Stimulated activated CD4-positive, alpha-beta T cell treated with anti-CD3 and anti-CD28 coated beads, TNF-alpha, amount 100 ng/mL, for 4 hours (primary cell): ENCODE data around the gene SIK1.
"Not testable (repeated sequence)": the region's sequence is repeated elsewhere in the genome, so short reads cannot be mapped to it uniquely, and the experiment has no call there.

Experiments
- DNase-seq, 3 experiments: peaks; one replicate each; pipeline ENCODE4 v3.0.0-alpha.2; 2020; ENCODE audit warnings: low read depth in 3 of 3

Gene SIK1

DNA sequence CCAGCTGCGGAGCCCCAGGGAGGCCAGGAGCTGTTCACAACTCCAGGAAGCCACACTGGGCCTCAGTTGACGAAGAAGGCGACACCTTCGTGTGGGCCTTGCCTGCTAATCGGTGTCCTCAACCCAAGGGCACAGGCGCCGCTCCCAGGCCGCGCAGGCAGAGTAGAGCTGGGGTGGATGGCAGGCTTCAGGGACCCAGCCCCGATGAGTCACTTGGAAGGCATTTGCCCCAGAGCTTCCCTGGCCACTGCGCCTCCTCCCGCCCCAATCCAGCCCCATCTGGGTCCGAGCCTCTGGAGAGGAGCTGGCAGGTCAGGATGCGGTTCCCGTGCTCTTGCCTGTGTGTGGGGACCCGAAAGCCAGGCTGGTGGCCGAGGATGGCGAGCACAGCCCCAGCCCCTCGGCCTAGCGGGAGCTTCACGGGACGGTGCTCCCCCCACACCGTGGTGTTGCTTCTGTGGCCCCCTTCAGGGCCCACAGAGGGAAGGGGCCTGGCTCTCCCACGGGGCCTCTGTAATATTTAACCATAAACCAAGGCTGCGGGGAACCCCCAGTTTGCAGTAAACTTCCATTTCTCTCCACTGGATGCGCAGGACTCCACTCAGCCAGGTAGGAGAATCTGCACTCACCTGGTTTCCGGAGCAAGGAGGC, 30.0 kb downstream of the SIK1 start:
- not testable (repeated sequence) for DNase-seq

DNA sequence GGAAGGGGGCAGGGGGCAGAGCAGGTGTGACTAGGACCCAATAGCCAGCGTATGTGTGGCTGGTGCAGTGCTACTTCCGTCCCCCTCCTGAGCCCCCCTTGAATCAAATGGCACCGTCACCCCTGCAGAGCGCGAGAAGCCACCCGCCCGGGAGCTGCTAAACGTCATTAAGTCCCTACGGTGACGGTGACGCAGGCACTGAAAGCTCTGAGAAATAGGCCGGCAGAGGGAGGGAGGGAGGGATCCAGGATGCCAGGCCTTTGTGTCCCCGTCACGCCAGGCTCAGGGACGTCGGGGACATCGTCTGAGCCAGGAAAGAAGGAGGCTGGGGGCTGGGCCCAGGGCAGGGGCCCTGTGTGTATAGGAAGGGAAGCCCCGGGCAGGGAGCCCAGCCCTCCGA, 43.6 kb downstream of the SIK1 start:
- DNase-seq: not testable (repeated sequence)

DNA sequence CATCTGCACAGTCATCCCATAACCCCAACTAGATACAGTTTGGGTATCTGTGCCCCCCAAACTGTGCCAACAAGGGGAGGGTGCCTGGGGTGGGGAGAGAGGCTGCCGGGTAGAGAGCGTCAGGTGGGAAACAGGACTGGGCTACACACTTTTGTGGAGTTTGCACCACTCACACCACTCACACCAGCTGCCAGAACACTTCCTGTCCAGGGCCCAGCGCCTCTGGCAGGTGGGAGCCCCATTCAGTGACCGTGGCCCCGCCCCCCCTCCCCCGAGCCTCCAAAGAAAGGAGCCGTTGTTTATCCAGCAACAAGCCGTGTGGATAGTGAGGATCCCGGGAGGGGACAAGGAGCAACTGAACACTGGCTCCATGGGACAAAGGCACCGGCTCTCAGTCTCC, 44.0 kb downstream of the SIK1 start:
- not testable (repeated sequence) for DNase-seq

DNA sequence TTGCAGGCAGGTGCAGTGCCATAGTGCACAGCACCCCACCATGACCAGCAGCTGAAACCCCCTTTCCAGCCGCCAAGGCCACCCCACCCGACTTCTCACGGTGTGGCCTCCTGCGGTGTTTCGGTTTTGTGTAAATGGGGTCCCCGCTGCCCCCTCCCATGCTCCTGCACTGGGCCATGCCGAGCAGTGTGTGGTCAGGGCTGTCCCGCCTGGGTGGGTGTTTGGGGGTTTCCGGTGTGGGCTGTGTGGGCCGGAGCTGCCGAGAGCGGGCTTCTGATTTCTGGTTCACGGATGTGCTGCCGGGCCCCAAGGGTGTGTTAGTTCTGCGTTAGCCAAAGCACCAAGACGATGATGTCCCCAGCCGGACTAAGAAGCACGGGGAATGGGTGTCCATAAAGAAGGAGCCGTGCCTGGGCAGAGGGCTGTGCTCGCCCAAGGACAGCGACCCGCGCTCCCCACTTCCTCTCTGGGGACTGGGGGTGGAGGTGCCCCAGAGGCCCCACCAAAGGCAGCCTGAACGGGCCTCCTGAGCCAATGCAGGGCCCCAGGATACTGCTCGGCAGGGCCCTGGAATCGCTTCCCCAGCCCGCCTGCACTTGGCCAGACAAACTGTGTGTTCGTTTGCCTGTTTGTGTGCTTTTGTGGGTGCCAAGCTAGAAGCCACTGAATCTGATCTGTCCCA, 45.9 kb downstream of the SIK1 start:
- not testable (repeated sequence) for DNase-seq

DNA sequence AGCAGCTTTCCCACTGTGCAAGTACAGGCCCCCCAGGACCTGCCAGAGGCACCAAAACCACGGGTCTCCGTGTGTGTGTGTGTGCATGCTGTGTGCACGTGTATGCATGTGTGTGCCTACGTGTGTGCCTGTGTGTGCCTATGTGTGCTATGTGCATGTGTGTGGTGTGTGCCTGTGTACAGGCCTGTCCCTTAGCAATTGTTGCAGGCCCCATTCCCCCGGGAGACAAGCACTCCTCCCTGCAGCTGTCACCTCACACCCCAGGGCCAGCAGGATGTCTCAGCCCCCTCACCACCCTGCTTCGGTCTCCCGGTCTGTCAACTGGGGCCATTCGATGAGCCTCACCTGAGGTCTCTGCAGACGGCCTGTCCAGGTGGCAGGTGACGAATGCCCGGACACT, 46.6 kb downstream of the SIK1 start:
- DNase-seq: not testable (repeated sequence)

DNA sequence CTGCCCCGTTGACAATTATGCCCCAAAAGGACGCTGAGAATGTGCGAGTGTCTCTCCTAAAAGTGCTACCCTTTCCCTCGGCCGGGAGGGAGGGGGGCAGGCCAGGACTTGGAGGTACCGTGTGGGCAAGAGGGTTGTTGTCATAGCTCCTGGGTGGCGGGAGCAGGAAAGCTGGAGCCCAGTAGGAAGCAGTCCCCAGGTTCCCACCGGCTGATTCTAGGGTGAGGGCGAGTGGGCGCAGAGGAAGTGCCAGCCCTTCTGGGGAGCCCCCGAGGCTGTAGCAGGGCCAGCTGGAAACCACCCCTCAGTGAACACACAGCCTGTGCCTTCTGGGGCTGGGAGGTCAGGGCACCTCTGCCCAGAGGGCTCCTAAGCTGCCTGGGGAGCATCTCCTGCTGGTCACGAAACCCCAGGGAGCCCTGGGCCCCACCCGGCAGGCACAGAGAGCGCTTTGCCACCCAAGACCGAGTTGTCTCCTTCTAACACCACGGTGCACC, 47.3 kb downstream of the SIK1 start:
- not testable (repeated sequence) for DNase-seq

DNA sequence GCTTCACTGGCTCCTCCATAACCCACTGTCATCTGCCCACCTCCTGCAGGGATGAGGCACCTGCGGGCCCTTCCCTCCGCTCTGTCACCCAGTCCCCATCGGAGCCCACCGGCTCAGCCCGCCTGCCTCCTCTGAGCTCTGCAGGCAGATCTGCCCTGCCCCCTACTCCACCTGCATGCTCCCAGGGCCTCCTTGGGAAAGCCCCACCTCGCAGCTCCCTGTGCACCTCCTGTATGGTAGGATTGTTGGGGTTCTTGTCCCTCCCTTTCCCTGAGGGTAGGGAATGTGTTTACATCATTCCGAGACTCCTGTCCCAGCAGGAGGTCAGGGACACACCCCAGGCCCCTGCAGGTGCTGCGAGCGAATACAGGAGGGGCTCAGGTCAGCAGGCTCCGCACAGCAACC, 50.5 kb downstream of the SIK1 start:
- DNase-seq: no peak

DNA sequence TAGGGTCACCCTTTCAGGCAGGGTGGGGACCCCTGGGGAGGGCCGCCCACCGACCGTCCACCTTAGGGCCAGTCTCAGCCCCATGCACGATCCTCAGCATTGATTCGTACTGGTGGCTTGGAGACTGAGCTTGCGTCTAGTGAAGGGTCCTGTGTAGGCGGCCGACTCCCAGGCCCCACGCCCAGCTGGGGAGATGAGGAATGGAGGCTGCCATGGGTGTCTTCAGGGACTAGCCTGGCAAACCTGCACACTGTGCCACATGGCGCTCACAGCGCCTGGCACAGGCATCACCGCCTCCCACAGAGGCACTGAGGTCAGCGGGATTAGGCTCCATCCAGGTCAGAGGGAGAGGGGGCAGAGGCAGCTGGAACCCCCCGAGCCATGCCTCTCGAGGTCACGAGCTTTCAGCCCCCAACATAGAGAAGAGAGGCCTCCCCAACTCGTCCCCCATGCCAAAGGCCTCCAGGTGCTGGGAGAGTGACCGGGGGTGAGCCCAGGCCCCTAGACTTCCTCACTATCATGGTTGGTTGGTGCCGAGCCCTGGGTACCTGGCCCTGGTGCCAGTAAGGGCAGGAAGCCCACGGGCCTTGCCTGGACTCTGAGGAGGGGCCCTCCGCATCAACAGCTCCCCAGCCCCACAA, 51.0 kb downstream of the SIK1 start:
- DNase-seq: no peak

DNA sequence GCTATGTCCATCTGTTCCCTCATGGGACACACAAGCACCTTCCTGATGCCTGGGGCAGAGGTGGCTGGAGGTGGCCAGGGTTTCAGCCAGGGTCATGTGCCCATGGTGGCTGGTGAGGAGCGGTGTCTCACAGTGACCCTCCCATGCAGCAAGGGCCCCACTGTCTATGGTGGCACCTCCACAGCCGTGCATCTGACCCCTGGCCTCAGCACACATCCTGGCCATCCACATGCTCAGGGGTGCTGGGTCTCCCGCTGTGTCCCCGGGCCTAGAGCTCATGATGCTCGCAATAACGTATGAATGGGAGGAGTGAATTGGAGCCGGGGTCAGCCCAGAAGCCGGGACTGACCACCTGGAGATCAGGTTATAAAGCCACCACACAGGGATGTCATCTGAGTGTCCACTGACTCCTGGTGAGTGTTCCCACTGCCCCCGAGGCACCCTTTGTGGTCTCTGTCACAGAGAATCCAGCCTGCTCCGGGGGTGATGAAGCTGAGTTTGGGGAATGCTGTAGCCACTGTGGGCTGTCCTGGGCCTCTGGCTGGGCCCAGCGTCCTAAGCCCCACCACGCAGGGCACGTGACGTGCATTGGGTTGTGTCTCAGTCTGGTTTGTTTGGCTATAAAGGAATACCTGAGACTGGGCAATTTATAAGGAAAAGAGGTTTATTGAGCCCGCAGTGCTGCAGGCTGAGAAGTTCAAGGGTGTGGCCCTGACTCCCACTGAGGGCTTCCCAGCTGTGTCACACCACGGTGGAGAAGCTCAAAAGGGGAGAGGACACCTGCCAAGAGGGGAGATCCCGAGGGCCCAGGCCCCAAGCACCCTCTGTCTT, 51.7 kb downstream of the SIK1 start:
- DNase-seq: no peak

DNA sequence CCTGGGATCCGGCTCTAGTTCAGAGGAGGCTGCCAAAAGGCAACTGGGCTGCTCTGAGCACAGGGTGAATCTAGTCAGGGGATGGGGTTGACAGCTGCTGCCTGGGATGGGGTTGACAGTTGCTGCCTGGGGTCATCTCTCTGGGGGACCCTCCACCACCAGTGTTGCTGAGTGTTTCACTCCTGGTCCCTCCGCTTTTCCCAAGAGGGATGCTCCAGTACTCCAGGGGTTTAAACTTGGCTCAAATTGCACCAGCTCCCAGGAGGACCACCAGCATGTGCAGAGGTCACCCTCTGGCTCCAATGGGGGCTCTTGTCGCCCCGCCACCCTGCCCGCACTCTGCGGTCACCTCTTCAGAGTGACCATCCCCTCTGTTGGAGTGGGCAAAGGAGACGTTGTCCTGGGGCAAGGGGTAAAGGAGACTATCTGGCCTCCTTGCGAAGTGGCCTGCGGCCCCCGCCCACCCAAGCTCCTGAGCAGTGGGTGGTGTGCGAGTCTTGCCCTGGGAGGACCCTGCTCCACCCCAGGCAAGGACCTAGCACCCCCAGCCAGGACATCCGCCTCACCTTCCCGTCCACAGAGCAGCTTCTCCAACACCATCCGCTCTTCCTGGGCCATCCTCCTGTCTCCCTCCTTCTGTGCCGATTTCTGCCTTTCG, 52.6 kb downstream of the SIK1 start:
- no peak for DNase-seq

DNA sequence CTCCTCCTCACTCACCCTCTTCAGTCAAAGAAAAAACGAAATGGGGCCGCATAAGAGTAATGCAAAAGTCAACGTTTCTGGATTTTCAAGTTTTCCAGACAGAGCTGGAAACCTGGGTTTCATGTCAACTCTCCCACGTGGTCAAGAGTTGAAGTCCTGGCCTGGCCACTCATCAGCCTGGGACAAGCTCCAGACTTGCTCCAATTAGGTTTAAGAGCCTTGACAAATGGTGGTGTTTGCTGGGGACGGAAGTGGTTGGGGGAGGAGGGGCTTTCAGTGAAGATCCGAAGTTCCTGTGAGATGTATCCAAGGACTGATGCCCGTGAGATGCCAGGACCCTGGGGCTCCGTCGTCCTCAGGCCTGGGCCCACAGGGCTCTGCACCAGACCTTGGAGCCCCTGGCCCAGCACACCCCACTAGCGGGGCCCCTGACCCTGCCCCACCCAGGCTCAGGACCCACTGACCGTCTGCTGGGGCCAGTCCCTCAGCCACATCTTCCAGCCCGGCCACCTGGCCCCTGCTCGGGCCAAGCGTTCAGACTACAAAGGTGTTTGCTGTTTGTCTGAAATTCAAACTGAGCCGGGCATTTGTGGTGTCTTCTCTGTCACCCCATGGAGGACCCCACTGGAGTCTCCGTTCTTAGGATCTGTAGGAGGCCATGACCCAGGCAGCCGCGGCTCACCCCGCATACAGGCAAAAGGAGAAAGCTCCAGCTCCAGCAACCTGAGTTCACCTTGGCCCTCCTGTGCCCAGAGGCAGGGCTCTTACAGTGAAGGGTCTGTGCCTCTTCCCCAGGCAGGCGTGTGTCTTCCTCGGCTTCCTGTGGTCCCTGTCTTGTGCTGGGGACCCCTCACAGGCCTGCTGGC, 53.3 kb downstream of the SIK1 start:
- DNase-seq: no peak

DNA sequence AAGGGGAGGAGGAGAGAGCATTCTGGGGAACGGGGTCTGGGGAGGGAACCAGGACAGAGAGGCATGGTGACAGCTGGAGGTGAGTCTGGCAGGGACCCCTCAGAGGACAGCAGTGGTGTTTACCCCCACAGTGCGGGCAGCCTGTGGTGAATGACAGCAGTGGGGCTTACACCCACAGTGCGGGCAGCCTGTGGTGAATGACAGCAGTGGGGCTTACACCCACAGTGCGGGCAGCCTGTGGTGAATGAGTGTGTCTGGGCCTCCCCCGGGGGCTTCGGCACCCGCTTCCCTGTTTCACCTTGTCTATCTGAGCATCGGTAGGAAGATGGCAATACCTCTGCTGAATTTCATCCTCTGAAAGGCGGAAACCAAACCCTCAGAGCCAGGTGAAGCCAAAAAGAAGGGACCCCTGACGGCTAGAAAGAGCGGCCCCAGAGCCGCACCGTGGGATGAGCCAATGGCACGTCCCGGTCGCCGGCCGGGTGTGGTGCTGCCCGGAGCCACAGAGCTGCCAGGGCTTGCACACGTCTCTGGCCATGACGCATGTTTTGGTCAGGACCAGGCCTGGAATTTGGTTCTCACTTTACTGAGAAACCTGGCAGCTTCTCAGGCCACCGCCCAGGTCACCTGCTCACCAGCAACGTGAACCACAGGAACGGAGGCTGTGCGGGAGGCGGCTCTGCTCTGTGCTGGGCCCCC, 54.1 kb downstream of the SIK1 start:
- DNase-seq: no peak

DNA sequence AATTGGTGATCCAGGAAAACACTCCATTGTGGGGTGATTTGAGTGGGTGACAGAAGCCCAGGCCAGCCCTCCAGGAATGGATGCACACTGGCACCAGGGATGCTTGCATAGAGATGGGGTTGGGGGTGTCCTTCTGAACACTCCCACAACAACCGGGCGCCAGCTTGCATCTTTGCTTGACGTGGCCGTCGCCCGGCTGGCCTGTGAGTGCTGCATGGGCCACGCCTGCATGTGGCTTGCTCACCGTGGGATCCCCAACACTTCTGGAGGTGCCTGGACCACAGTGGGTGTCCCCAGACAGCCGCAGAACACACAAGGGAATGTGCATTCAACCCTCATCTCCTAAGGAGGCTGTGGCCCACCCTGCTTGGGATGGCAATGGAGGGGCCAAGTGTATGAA, 55.1 kb downstream of the SIK1 start:
- DNase-seq: no peak

DNA sequence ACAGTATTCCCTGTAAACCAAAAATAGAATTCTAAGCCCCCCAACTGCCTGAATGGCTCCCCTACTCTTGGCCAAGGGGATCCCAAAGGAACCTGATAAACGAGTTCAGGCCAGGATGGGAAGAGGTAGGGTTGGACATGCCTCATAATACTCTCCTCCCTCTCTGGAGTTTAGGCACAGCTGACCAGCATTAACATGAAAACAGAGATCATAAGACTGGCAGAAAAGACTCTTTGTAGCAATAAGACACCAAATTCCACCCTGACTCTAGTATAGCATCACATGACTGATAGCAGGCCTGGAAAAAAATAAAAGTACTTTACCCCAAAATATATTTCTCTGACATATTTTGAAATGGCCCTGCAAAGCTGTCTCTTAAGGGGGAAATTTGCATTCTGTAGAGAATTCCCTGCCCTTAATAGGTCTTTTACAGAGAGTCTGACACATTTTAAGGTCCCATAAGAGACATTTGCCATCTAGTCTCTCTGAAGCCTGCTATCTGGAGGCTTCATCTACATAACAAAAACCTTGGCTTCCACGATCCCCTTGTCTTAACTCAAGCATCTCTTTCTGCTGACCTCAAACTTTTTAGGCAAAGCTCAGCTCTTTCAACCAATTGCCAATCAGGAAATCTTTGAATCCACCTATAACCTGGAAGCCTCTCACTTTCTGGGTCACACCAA, 55.9 kb downstream of the SIK1 start:
- no peak for DNase-seq

DNA sequence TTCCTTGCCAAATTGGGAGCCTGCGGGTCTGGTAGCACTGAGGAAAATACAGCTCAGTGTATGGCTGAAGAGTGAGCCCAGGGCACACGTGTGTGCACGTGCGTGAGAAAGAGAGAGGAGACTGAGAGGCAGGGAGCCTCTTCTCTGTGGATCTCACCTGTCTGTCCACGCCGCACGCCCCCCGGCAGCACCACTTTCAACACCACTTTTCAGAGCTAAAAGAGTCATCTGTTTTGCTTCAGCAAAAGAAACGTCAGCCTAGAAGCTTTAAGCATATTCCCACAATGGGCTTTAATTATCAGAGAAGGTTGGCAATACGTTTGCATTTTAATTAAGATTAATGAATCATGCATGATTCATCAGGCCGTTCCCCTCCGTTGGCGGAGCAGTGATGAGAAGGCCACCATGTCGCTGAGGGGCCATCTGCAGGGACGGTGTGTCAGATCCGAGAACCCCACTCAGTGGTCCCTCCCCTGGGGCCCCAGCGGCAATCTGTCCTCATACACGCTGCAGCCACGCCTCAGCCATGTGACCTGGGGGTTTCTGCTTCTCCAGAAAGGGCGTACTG, 56.8 kb downstream of the SIK1 start:
- no peak for DNase-seq

DNA sequence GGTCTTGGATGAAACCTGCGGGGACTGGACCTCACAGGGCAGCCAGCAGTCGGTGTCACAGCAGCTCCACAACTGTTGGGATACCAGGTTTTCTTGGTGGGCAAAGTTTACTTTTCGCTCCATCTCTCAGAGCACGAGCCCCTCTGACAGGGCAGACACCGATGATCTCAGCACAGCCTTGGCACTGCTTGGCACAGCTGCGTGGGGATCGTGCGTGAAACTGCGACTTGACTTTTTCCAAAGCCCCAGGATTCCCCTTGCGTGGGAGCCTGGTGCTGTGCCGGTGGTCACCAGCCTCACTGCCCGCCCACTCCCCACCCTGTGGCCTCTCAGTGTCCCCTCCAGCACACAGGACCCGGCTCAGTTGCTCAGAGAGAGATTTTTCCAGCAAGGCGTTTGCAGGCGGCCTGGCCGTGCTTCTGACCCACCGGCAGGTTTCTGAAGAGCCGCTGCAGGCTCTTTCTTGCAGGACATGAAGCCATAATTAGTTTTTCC, 57.3 kb downstream of the SIK1 start:
- no peak for DNase-seq

DNA sequence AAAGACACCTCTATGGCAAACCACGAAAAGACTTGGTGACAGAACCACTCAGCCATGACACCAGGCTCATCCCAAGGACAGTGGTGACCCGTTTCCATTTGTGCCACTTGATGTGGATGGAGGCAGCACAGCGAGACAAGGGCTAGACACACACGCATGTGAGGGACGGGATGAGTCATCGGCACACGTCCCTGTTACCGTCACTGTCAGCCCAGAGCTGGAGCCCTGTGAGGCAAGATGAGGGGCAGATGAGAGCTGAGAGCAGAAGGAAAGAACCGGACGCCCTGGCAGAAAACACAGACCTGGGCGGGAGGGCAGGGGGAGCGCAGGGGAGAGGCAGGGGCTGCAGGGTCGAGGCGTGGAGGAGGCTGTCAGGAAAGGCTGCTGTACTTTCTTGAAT, 57.8 kb downstream of the SIK1 start:
- no peak for DNase-seq

DNA sequence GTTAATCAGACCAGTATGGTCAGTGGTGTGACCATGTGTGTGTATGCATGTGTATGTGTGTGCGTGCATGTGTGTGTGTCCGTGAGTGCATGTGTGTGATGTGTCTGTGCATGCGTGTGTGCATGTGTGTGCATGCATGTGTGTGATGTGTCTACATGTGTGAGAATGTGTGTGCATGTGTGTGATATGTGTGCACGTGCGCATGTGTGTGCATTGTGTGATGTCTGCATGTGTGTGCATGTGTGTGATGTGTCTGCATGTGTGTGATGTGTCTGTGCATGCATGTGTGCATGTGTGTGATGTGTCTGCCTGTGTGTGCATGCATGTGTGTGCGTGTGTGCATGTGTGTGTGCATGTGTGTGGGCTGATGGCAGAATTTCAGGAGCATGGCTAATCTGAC, 58.2 kb downstream of the SIK1 start:
- DNase-seq: no peak

DNA sequence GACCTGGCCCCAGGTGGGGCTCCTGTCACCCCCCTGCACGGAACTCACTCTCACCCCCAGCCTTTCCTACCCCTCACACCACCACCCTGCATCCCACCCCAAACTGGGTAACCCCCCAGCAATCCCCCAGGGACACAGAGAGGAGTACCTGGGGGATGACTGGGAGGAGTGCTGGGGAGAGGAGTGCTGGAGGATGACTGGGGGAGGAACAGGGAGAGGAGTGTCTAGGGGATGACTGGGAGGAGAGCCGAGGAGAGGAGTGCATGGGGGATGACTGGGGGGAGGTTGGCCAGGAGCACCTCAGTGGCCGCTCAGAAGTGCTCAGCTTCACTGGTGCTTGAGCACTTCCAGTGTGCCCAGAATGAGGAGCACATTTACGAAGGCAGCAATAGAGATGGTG, 59.1 kb downstream of the SIK1 start:
- no peak for DNase-seq
